ENCODE results near the gene HSPB2. TPM values are rescaled to one million over a fixed set of nuclear protein-coding genes. Genes with fewer than 3 reads are reported as not detected.

Gene HSPB2
- total RNA-seq, 1 experiment from 2014 or later = not detected

GRCh38 chr11:111937844-111938243, 25.3 kb downstream of the HSPB2 start:
- no peak for DNase-seq (ENCODE audit: low spot score)

- no peak for DNase-seq (ENCODE audit: low spot score)
Observed at GRCh38 chr11:111938687-111939160, 26.2 kb downstream of the HSPB2 start.

- no peak for DNase-seq (ENCODE audit: low spot score)
Observed at GRCh38 chr11:111939836-111940604, 27.5 kb downstream of the HSPB2 start.

- no peak for DNase-seq (ENCODE audit: low spot score)
Observed at GRCh38 chr11:111941963-111942362, 29.4 kb downstream of the HSPB2 start.

- no peak for DNase-seq (ENCODE audit: low spot score)
Observed at GRCh38 chr11:111942829-111943228, 30.3 kb downstream of the HSPB2 start.

GRCh38 chr11:111944139-111944538, 31.6 kb downstream of the HSPB2 start:
- DNase-seq (ENCODE audit: low spot score) = no peak

GRCh38 chr11:111944651-111945051, 32.1 kb downstream of the HSPB2 start:
- DNase-seq (ENCODE audit: low spot score) = no peak

GRCh38 chr11:111945198-111945597, 32.7 kb downstream of the HSPB2 start:
- no peak for DNase-seq (ENCODE audit: low spot score)

GRCh38 chr11:111946499-111946898, 34.0 kb downstream of the HSPB2 start:
- DNase-seq (ENCODE audit: low spot score) = no peak

GRCh38 chr11:111947143-111947542, 34.6 kb downstream of the HSPB2 start:
- no peak for DNase-seq (ENCODE audit: low spot score)

- DNase-seq (ENCODE audit: low spot score) = no peak
Observed at GRCh38 chr11:111949519-111950426, 37.2 kb downstream of the HSPB2 start.

- no peak for DNase-seq (ENCODE audit: low spot score)
Observed at GRCh38 chr11:111951565-111951964, 39.0 kb downstream of the HSPB2 start.

- no peak for DNase-seq (ENCODE audit: low spot score)
Observed at GRCh38 chr11:111954154-111954553, 41.6 kb downstream of the HSPB2 start.

- no peak for DNase-seq (ENCODE audit: low spot score)
Observed at GRCh38 chr11:111957663-111958444, 45.3 kb downstream of the HSPB2 start.

- peak; percentile 57 for DNase-seq (ENCODE audit: low spot score)
Observed at GRCh38 chr11:111960916-111961315, 48.4 kb downstream of the HSPB2 start.

GRCh38 chr11:111961389-111962300, 49.1 kb downstream of the HSPB2 start:
- no peak for DNase-seq (ENCODE audit: low spot score)
